Occipital lobe (tissue), 2 donors: ENCODE results near the gene SRC. TPM values are rescaled to one million over a fixed set of nuclear protein-coding genes. Genes with fewer than 3 reads are reported as not detected.

Source experiments
- DNase-seq: peaks from one replicate; lab custom pipeline; 2025; lab: John Stamatoyannopoulos, UW
- total RNA-seq: library from RNA; depleted of rRNA; stranded (reverse); fragments of >200 nt; gene quantifications from one replicate; pipeline ENCODE4 v1.2.3, GENCODE V29; 2014

The SRC gene
- total RNA-seq, 1 donor from 2014 or later = 19.2 TPM

GRCh38 chr20:37446286-37447032 is 100.5 kb downstream of the SRC start:
- no peak for DNase-seq

- DNase-seq = no peak
Observed at GRCh38 chr20:37447688-37448087, 101.7 kb downstream of the SRC start.

- DNase-seq = no peak
Observed at GRCh38 chr20:37449276-37449675, 103.3 kb downstream of the SRC start.

GRCh38 chr20:37450344-37450743 is 104.4 kb downstream of the SRC start:
- DNase-seq = no peak

GRCh38 chr20:37451616-37452015 is 105.7 kb downstream of the SRC start:
- no peak for DNase-seq

GRCh38 chr20:37452236-37452635 is 106.3 kb downstream of the SRC start:
- no peak for DNase-seq

GRCh38 chr20:37453288-37453687 is 107.3 kb downstream of the SRC start:
- DNase-seq = no peak

GRCh38 chr20:37453836-37454235 is 107.9 kb downstream of the SRC start:
- no peak for DNase-seq

- no peak for DNase-seq
Observed at GRCh38 chr20:37454636-37455385, 108.9 kb downstream of the SRC start.

Other genes starting within 250 kb of the SRC start
- gene RPN2, start 166.8 kb upstream of the SRC start, total RNA-seq = 105 TPM
- 3.0 TPM for gene MROH8, start 166.6 kb upstream of the SRC start, total RNA-seq
- gene GHRH, start 84.3 kb upstream of the SRC start, total RNA-seq = not detected
- 9.2 TPM for gene MANBAL, start 56.5 kb upstream of the SRC start, total RNA-seq
- gene NNAT, start 175.1 kb downstream of the SRC start, total RNA-seq = 251 TPM
- gene BLCAP, start 181.7 kb downstream of the SRC start, total RNA-seq = 67.7 TPM